ENCODE results near the gene GRIK3.
"Not testable (repeated sequence)": the region's sequence is repeated elsewhere in the genome, so short reads cannot be mapped to it uniquely, and the experiment has no call there.

GRIK3 gene

GRCh38 chr1:36900128-36900527 is 134.2 kb downstream of the GRIK3 start:
- no peak for DNase-seq

GRCh38 chr1:36897813-36898212 is 136.5 kb downstream of the GRIK3 start:
- DNase-seq: not testable (repeated sequence)

GRCh38 chr1:36894824-36895223 is 139.5 kb downstream of the GRIK3 start:
- no peak for DNase-seq

- no peak for DNase-seq
Measured at GRCh38 chr1:36890776-36891175, 143.5 kb downstream of the GRIK3 start.

DNA sequence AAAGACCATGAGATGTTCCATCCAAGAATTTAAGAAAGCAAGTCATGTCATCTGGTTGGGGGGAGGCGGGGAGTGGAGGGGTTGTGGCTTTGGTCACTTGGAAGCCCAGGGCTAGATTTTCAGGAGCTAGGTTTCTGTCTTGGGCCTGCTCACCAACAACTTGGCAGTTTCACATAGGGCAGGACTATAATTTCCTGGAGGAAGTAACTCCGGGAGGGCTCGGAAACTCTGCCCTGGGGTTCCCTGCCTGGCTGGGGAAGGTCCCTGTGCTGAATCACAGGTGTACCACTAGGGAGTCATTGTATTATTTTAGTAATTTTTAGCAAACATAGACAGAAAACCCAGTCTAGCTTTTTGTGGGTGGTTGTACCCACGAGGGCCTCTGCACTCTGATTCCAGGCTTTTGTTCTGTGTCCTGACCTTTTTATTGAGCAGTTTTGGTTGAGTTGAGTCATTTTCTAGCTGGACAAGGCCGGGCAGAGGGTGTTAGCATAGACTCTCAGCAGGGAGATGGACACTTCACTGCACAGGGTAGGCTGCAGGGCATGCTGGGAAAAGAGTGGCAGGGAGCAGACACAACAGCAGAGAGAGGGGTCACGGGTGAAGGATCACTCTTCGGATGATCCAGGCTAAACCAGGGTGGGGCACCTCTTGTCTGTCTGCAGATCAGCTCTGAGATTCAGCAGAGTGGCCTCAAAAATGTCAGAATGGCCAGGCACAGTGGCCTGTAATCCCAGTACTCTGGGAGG is 144.7 kb downstream of the GRIK3 start:
- no peak for DNase-seq

DNA sequence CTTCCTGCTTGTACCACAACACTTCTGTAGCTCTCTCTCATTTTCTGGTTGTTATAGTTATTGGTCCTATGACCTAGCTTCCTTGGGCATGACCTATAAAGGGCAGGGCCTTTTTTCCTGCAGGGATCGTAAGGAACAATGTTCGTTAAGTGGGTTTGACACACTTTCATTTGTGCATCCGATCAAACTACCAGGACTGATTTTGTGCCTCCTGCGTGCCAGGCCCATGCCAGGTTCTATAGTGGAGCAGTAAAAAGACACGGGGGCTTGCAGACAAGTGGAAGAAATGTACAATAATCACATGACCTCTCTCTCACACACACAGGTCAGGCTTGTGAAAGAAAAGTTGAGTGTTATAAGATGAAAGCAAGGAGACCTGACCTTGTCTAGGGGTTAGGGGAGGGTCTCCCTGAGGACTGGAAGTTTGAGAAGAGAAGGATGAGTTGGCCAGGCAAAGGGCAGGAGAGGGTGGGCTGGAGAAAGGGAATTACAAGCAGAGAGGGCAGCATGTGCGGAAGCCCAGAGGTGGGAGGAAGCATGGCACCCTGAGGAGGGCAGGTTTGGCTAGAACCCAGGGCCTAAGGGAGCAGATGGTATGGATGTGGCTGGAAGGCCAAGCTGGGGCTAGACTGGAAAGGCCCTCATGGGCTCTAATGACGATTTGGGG is 145.4 kb downstream of the GRIK3 start:
- DNase-seq: no peak

DNA sequence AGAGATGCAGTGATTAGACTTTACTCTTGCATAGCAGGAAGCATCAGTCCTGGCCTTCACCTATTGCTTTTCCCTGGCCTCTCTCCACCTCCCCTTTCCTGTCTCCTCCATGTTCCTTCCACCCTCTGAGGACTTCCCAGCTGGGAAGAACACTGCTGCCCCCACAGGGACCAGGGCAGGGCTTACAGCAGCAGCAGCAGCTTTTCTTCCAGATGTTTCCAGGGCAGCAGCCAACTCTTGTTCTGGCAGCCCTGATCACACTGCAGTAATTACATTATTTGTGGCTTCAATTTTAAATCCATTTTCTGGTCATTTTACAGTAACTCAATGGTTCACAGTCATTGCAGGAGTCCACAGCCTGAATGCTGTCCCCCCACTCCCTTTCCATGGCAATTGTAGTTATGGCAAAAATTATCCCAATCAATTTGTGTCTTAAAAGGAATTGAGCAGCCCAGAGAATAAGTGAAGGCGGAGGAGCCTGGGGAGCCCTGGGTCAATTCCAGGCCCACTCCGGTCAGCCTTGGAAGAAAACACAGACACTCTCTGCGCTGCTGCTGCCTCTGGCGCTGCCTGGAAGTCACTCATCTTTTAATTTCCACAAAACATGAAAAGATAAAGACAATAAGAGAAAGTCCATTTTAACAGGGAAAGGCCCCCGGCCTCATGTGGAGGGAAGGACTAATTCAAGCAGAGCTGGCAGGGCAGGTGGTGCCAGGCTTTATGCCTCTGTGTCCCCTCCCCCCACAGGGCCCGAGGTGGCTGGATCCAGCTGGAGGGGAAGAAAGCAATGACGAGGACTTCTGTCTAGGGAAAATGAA is 148.6 kb downstream of the GRIK3 start:
- no peak for DNase-seq

- no peak for DNase-seq
Measured at GRCh38 chr1:36884801-36885200, 149.5 kb downstream of the GRIK3 start.

DNA sequence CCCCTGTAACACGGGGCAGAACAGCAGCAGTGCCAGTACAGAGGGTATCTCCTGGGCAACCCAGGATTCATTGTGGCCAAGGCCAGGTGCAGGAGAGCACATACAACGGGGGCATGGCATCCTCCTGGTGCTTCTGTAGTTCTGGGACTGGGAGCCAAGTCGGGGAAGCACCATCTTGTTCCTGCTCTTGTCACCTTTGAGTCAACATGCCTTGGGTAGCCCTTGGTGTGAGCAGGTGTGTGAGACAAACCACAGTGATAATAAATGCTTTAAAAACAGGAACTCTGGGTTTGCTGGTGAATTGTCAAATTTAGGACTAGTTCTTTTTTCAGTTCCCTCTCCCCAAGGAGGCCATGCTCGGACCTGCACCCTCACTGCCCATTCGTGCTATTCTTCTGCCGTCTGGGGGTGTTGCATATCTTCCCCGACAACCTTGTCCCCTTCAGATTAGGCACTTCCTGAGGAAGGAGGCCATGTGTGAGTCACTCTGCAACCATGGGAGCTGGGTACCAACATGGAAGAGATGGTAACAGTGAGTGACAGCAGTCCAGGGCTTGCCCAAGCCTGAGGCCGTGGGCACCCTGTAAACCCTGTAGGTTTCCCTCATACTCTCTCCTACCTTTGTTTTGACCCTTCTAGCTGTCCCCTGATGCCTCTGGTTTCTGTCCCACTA is 150.2 kb downstream of the GRIK3 start:
- DNase-seq: no peak

GRCh38 chr1:36883315-36883949 is 150.9 kb downstream of the GRIK3 start:
- DNase-seq: no peak

DNA sequence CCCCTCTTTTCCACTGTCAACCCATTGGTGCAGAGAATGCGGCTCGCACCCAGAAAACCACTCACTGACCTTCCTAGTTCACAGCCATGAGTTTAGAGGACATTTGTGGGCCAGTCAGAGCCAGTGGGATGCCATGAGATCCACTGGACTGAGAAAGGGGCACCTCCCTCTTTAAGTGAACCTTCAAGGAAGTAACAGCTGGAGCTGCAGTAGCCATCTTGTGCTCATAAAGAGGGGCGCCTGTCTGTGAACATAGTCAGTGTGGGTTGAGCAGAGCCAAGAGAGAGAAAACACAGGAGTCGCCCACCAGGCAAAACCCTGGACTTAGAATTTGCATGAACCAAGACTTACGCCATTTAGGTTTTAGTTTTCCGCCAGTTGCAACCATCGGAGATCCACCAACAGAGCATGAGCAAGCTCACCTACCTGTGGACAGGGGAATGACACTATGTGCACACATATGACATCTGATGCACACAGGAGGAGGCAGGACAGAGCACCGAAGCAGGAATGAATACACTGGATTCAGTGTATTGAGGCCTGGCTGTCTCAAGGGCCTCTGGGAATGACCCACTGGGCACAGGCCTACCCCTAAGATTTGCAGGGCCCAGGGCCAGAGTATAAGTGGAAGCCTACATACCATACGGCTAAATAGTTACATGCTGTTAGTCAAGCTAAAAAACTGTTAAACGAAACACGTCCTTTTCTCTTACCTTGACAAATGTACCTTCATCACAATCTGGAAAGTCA is 151.6 kb downstream of the GRIK3 start:
- no peak for DNase-seq

GRCh38 chr1:36881541-36881940 is 152.8 kb downstream of the GRIK3 start:
- no peak for DNase-seq

DNA sequence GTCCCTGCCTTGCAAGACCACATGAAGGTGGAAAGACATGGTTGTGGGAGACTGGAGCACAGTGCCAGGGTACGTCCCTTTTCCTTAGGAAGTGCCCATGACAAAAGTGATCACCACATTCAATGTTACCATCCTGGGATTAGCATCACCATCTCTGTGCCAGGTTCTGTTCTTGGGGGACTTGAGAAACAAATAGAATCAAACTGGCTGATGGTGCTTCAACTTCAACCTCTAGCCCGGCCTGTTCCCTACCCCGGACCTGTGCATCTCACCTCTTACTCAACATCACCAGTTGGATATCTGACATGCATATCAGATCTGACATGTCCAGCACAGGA is 153.3 kb downstream of the GRIK3 start:
- no peak for DNase-seq

DNA sequence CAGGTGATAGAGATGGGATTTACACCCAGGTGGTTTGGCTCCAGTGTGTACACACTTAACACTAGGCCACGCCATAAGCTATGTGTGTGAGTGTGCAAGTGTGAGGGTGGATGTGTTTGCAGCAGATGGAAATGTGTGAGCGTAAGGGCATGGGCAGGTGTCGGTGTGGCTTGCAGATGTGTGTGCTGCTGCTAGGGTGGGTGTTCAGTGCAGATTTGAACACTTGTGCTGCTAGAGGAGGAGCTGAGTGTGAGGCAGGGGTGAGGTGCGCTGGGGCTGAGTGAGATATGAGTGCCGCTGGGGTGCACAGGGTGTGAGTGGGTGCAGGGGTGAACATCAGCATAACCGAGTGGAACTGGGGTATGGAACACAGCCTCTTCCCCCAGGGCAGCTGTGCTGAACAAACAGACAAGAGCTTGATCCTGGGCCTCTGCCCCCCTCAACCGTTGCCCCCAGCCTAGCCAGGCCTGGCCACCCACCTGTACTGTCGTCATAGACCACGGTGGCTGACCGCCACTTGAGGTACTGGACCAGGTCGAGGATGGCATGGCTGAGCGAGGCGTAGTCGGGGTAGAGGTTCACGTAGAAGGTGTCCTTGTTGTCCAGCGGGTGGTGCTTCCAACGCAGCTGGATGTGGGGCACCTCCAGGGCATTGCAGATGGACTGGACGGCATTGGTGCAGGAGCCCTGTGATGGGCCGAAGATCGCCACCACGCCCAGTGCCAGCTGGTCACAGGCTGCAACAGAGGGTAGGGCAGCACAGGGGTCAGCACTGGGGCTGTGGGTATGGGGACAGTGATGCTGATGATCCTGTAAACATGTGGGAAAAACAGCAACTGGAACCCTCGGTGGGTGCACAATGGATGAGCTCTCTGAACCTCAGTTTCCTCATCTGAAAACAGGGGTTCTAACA is 153.9 kb downstream of the GRIK3 start:
- DNase-seq: no peak

- DNase-seq: no peak
Measured at GRCh38 chr1:36879613-36880012, 154.7 kb downstream of the GRIK3 start.

GRCh38 chr1:36876990-36877389 is 157.3 kb downstream of the GRIK3 start:
- DNase-seq: no peak

GRCh38 chr1:36874271-36875060 is 159.8 kb downstream of the GRIK3 start:
- DNase-seq: no peak

GRCh38 chr1:36872858-36873257 is 161.5 kb downstream of the GRIK3 start:
- DNase-seq: no peak

DNA sequence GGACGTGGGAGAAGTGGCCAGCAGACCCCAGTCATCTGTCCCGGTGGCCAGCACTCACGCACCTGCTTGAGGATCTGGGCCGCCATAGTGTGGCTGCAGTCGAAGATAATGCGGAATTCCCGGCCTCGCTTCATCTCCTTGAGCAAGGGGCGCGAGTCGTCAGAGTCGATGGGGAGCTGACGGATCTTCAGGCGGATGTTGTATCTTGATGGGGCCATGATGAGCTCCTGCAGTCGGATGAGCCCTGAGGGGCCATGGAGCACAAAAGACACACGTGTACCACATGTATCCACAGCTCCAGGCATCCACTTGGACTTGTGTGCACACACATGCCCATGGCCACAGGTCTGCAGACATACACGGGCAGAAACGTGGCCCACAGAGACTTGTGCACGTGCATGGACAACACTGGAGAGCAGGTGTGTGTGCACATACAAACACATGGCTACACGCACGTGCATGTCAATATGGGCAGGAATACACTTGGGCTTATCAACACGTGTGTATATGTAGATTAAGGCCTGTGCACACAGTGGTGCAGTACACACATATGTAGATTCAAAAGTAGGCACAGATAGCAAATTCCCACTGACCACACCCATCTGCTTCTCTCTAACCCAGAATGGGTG is 162.1 kb downstream of the GRIK3 start:
- DNase-seq: no peak

All from activated CD4-positive, CD25-positive, alpha-beta regulatory T cell (primary cell).